ENCODE measurements around the gene DCAF5.
A peak's percentile ranks its signal among the peaks of the same experiment; 100 is the strongest.
"Not testable (repeated sequence)": the region's sequence is repeated elsewhere in the genome, so short reads cannot be mapped to it uniquely, and the experiment has no call there.

DCAF5 gene

GRCh38 chr14:69041783-69042182 lies 111.1 kb downstream of the DCAF5 start:
- no peak for DNase-seq (ENCODE audit: low read depth)

- DNase-seq (ENCODE audit: low read depth): no peak
Measured at GRCh38 chr14:69040353-69040752, 112.6 kb downstream of the DCAF5 start.

GRCh38 chr14:69039288-69039628 lies 113.7 kb downstream of the DCAF5 start:
- DNase-seq (ENCODE audit: low read depth): no peak

GRCh38 chr14:69038455-69039287 lies 114.2 kb downstream of the DCAF5 start:
- no peak for DNase-seq (ENCODE audit: low read depth)

- DNase-seq (ENCODE audit: low read depth): no peak
Measured at GRCh38 chr14:69037790-69038454, 115.0 kb downstream of the DCAF5 start.

- DNase-seq (ENCODE audit: low read depth): no peak
Measured at GRCh38 chr14:69036757-69037506, 116.0 kb downstream of the DCAF5 start.

GRCh38 chr14:69034612-69035262 lies 118.2 kb downstream of the DCAF5 start:
- peak; percentile 49 for DNase-seq (ENCODE audit: low read depth)

GRCh38 chr14:69027242-69027913 lies 125.5 kb downstream of the DCAF5 start:
- no peak for DNase-seq (ENCODE audit: low read depth)

- no peak for DNase-seq (ENCODE audit: low read depth)
Measured at GRCh38 chr14:69023035-69023434, 129.9 kb downstream of the DCAF5 start.

- not testable (repeated sequence) for DNase-seq (ENCODE audit: low read depth)
Measured at GRCh38 chr14:69022093-69022492, 130.8 kb downstream of the DCAF5 start.

GRCh38 chr14:69017706-69018105 lies 135.2 kb downstream of the DCAF5 start:
- no peak for DNase-seq (ENCODE audit: low read depth)

- no peak for DNase-seq (ENCODE audit: low read depth)
Measured at GRCh38 chr14:69014829-69015259, 138.1 kb downstream of the DCAF5 start.

- DNase-seq (ENCODE audit: low read depth): peak; percentile 60
Measured at GRCh38 chr14:69013943-69014782, 138.8 kb downstream of the DCAF5 start.

GRCh38 chr14:69012256-69012953 lies 140.5 kb downstream of the DCAF5 start:
- peak; percentile 22 for DNase-seq (ENCODE audit: low read depth)

- no peak for DNase-seq (ENCODE audit: low read depth)
Measured at GRCh38 chr14:69010648-69011047, 142.3 kb downstream of the DCAF5 start.

- DNase-seq (ENCODE audit: low read depth): no peak
Measured at GRCh38 chr14:69008421-69008884, 144.5 kb downstream of the DCAF5 start.

- DNase-seq (ENCODE audit: low read depth): no peak
Measured at GRCh38 chr14:69006346-69006745, 146.6 kb downstream of the DCAF5 start.

- DNase-seq (ENCODE audit: low read depth): peak; percentile 89
Measured at GRCh38 chr14:69005432-69006148, 147.3 kb downstream of the DCAF5 start.

- DNase-seq (ENCODE audit: low read depth): no peak
Measured at GRCh38 chr14:69004731-69005431, 148.0 kb downstream of the DCAF5 start.
